22Rv1 (cell line): ENCODE results near the gene CNPY2.

Experiments used
- CTCF ChIP-seq: fragments of 450-650 bp; IDR thresholded peaks from 2 replicates; pipeline ENCODE4 v1.5.1; 2017; ENCODE audit warnings: mild to moderate bottlenecking
- ZFX ChIP-seq: fragments of 450-650 bp; IDR thresholded peaks from 2 replicates; pipeline ENCODE4 v1.6.1; 2017; ENCODE audit warnings: antibody characterized with exemption, borderline replicate concordance

GRCh38 chr12:56288705-56289387 is 26.9 kb downstream of the CNPY2 start:
- TF ChIP-seq CTCF (no peak), ZFX (no peak)
